HL-60/S4 treated with phorbol 12-myristate 13-acetate at 8.2 ng/mL for 4 days and 3 days (cell line): ENCODE measurements around the gene KANK4.

ENCODE experiments used
- in situ Hi-C: fragments of 300-500 bp; cut with MboI; formaldehyde crosslinking; loops from 2 replicates; pipeline ENCODE4 v1.15.0; 2022; ENCODE audit warnings: low sequenced_read_pairs

The KANK4 gene

DNA sequence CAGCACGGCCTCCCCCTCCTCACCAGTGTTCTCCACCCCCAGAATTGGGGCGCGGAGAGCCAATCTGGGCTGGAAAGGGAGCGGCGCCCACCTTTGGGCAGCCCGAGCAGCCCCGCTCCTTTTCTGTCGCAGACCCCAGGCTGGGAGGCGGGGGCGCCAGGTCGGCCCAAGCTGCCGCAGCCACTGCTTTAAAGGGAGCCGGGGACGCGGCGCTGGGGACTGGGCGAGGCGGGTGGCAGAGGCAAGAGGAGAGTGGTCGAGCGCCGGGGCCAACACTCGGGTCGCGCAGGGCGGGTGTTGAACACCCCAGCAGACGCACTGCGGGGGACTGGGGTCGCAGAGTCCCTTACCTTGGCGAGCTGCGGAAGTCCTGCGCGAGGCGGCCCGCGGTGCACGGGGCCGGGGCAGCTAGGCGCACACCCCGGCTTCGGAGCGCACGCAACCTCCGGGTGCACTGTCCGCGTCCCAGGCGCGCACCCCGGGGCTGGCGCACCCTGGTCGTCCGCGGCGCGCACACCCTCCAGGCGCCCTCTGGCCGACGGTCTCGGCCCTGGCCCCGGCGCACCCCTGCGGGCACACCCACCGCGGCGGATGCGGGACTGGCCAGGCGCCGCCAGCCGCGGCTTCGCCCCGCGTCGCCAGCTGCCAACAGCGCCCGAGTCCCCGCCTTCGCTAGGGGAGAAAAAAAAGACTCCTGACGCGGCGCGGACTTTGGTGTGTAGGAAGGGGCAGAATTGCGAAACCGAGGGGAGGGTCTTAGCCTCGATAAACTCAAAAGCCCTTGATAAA is at the start of gene KANK4:
Gene KANK4 (minus strand): TSS at position 679 of the 789 bp plus-strand sequence. CDS start 37,870 bp downstream, outside the sequence.
- in situ Hi-C loops: no loop called here

DNA sequence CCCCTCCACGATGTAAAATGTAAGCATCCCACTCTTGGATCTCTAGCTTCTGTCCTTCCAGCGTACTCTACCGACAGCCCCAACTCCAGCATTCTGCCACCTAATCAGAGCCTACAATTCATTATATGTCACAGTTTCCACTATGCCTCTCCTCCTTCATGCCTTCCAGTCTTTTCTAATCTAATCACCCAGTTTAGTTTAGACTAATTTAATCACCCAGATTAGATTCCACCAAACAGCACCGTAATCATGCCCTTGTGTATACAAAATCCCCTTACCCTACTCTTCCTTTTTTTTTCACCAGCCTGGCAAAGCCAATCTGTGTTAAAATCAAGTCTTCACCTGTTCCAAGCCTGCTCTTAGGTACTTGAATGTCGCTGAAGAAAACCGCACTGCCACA is 49.8 kb upstream of the KANK4 start:
- in situ Hi-C loops: no loop called here

DNA sequence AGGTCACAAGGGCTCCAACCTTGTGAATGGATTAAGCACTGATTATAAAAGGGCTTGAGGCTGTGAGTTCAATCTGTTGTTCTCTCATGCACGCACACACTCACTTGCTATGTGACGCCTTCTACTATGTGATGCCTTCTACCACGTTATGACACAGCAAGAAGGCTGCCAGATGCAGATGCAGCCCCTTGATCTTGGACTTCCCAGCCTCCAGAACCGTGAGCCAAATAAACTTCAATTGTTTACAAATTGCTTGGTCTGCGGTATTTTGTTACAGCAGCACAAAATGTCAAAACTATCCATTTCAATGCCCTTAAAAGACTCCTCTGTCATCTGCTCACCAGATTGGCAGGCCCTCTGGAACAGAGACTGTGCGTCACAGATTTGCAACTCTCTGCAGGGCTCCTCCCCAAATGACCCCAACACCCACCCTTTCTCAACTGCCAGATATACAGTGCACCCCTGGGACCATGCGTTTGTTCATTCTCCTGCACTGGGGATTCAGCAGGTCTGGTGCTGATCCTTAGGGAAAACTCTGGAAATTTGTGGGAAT is 47.8 kb upstream of the KANK4 start:
- in situ Hi-C loops: no loop called here

DNA sequence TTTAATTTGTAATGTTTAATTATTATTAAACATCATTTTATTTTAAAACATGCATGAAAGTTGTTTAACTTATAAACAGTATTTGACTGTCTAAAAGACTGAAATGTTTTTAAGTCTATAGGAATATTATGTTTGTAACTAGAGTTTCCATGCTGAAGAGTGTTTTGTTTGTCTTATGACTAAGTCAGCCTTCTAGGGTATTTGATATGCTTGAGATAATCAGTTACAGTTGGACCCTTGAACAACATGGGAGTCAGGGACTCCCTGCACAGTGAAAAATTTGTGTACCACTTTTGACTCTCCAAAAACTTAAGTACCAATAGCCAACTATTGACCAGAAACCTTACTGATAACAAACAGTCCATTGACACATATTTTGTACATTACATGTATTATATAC is 45.5 kb upstream of the KANK4 start:
- in situ Hi-C loops: no loop called here

DNA sequence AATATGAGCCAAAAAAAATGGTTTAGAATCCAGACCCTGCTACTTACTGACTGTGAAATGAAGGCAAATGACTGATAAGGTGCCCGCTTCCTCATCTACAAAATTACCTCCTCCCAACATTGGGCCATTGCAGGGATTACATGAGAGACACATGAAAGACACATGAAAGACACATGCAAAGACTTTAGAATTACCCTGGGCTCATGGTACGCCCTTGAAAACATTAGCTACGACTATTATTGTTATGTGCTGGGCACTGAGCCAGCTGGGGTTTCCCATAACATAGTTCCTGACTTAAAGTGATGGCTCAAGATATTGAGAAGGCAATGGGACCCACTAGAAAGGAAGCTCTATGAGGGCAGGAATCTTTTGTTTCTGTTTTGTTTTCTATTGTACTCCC is 43.7 kb upstream of the KANK4 start:
- in situ Hi-C loops: no loop called here

DNA sequence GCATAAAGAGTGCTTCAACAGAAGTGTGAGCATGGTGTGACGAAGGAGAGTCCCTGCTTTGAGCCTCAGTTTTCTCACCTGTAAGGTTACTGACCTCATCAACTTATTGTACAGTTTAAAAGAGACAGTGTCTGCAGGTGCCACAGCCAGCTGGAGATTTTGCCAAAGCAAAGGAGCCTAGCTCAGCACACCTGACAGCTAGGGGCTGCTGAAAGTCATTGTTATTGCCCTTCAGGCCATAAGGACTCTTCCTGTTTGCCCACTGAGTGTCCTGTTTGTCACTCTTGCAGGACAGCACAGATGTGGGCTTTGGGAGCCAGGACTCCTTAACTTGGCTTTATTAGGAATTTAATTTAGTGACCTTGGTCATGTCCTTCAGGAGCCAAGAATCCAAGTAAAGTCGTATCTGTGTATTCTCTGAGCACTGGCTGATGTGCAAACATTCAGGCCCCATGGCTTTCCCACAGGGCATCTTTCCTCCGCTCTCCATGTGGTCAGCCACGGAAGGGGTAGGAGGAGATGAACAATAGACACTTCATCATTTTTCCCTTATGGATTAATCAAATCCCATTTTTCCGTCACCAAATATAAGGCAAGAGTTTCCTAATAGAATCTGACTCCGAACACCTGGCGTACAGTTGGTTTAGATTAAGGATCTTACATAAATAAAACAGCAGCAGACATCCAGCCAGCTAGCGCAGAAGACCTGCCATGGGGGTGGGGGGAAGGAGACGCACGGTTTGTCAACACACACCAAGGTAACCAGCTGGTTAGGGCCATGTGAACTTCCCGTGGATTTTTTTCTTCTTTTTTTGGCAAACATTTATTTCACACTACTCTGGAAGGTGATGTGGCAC is 43.1 kb upstream of the KANK4 start:
- in situ Hi-C loops: no loop called here

DNA sequence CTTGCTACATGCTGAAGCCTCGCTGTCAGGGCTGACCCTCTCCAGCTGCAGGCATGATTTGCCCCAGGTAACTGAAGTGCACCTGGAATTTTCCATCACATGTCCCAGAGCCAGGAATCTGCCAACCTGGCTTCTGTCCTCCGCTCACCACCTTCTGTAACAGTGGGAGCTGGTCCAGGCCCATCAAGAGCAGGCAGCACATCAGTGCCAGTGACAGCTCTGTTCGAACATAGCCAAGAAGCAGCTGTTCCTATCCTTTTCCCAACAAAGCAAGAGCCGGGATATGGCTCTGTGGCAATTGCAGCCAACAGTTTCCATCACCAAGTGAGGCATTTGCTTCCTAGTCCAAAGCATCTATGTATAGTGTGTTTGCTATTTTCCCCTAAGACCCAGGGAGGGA is 42.2 kb upstream of the KANK4 start:
- in situ Hi-C loops: no loop called here

DNA sequence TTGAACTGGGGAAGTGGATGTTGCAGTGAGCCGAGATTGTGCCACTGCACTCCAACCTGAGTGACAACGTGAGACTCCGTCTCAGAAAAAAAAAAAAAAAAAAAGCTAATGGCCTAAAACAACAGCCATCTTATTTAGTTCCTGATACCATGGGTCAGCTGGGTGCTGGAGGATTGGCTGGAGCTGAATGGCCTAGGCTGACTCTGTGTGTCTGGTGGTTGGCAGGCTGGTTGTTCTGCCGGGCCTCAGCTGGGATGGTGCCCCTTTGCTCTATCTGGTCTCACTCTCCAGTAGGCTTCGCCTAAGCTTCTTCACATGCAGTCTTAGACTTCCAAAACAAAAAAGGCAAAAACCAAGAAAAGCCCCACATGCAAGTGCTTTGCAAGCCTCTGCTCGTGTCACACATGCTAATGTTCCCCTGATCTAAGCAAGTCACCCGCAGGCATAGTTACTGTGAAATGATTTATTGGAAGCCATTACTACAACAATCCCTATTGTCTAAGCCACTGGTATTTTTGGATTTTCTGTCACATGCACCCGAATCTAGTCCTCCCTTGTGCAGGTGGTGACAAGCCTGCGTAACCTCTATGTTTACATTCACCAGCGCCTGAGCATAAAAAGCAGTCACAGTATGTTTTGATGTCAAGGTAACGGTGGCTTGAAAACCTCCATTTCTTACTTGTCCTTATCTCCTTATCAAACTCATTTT is 39.6 kb upstream of the KANK4 start:
- in situ Hi-C loops: no loop called here

DNA sequence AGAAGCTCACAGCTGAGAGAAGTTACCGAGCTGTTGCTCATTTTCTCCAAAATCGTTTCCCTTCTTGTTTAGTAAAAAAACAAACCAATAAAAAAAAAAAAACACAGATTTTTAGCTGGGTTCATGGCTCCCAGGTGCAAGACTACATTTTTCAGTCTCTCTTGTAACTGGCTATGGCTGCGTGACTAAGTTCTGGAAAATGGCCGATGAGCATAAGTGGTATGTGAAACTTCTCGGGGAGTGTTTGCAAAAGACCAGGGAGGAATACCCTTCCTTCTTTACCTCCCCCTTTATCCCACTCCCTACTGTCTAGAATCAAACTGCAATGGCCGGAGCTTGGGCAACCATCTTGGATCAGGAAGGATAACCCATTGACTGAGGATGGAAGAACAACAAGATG is 38.7 kb upstream of the KANK4 start:
- in situ Hi-C loops: no loop called here

DNA sequence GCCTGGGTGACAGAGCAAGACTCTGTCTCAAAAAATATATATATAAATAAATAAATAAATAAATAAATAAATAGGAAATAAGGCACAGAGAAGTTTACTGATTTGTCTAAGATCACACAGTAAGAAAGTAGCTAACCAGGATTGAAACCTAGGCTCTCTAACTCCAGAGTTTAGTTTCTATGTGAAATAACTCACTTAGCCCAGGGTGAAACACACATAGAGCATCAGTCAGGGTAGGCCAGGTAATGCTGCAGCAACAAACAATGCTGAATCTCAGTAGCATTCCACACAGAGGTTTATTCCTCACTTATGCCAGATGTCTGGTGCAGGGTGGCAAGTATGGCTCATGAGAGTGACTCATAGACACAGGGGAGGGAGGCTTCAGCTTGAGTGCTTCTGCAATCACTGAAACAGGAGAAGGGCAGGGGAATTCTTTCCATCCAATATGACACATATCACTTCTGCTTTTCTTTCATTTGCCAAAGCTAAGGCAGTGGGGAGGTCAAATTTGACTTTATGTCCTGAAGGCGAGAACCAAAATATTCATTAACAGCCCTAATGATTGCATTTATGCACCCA is 37.1 kb upstream of the KANK4 start:
- in situ Hi-C loops: no loop called here

DNA sequence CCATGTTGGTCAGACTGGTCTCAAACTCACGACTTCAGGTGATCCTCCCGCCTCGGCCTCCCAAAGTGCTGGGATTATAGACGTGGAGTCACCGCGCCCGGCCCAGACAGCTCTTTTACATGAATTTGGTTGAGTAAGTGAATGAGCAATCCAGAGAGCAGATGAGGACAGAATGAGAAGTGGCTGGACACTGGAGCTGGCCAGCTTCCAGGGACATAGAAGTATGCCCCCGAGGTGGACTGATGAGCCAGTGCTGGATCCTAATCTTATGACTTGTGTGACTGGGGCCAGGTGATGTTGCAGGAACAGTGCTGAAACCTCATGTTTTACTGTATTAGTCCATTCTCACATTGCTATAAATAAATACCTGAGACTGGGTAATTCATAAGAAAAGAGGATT is 35.9 kb upstream of the KANK4 start:
- in situ Hi-C loops: no loop called here

DNA sequence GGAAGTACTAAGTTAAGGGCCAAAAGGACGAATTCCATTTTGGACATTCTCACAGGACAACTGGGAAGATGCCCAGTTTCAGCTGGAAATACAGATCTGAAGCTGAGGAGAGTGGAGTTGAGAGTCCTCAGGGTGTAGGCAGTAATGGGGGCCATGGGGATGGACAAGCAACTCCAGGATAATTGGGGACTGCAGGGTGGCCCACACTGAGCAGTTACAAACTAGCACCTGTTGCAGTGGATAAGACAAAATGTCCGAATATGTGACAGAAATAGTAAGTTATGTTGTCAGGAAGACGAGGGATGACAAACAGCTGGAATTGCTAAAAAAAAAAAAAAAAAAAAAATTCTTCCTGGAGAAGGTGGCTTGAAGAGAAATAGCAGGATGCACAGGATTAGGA is 34.6 kb upstream of the KANK4 start:
- in situ Hi-C loops: no loop called here

DNA sequence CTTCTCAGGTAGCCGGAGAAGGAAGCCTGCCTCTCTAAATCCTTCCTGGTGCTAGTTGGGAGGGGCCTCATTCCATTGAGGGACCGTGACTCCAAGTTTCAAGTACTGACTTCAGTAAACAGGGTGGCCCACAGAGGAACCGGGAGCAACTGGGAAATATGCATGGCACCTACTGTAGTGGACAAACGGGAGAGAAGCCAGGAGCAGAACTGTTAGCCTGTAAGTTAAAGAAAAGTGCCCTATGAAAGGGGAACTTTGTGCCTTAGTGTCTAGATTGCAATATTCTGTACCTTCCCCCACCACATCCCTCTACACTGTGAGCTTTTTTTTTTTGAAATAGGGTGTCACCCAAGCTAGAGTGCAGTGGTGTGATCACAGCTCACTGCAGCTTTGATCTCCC is 33.2 kb upstream of the KANK4 start:
- in situ Hi-C loops: no loop called here

DNA sequence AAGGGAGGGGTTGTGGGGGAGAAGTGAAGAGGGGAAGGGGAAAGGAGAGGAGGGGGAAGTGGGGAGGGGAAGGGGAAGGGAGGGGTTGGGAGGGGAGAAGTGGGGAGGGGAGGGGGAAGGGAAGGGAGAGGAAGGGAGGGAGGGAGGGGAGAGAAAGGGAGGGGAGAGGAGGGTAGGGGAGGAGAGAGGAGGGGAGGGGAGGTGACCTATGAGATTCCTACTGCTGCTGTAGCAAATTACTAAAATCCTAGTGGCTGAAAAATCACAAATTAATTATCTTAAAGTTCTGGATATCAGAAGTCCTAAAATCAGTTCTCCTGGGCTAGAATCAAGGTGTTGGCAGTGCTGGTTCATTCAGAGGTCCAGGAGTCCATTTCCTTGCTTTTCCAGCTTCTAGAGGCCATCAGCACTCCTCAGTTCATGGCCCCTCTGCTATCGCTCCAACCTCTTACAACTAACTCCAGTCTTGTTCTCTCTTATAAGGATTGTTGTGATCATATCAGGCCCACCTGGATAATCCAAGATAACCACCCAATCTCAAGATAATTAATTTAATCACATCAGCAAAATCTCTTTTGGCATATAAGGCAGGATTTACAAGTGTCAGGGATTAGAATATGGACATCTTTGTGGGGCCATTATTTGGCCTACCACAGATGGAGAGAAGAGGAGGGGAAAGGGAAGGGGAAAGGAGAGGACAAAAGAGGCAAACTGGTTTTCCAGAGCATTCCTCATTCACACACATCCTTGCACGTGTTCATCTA is 30.4 kb upstream of the KANK4 start:
- in situ Hi-C loops: no loop called here

DNA sequence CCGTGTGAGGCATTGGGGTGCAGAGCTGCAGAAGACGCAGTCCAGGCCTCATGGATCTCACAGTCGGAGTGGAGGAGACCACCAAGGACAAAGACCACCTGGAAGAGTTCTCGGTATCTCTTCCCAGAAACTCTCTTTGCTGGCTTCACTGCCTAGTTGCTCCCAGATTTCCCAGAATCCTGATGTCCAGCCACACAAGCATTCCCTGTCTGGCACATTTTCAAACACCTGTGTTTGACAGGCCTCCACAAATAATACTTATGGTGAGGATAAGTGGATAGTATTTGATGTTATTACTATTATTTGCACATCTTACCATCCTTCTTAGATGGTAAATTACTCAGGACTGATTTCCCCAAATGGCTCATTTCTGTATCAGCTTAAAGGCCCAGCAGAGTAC is 27.7 kb upstream of the KANK4 start:
- in situ Hi-C loops: no loop called here

DNA sequence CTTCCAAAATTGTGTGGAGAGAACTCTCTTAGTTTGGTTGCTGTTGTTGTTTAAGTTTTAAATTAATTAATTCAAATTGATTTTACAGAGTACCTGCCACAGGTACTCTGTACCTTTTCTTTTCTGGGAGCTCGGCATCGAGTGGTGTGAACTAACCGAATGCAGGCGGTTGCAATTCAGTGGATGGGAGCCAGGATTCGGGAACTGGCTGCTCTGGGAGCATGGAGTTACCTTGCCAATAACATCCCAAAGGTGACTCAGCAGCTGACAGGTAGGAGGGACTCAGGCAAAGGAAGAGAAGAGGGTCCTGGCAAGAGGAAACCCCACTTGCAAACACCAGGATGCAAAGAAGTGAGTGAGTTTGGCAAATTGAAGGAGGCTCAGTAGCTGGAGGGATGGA is 24.7 kb upstream of the KANK4 start:
- in situ Hi-C loops: no loop called here

DNA sequence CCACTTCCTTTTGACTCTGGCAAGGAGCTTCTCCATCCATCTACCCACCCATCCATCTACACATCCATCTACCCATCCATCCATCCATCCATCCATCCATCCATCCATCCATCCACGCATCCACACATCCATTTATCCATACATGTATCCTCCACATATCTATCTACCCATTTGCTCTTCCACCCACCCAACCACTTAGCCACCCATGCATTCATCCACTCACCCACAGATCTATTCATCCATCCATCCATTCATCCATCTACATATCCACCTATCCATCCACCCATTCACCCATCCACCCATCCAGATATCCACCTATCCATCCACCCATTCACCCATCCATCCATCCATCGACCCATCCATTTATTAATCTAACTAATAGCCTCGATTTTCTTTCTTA is 23.0 kb upstream of the KANK4 start:
- in situ Hi-C loops: no loop called here

DNA sequence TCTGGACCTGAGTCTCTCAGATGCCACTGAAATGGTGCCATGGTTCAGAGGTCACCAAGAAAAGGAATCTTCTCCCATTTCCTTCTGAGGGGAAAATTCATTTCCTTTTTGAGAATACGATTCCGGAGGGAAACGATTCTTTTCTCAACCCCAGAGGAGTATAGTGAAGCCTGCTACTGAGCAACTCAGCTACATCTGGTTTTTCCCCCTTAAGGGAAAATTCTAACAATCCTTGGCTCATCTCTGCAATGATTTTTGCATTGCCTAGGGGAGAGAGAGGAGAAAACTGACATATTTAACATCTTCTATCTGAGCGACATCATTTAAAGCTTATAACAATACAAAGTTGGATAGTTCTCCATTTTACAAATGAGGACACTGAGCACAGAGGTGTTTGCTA is 22.4 kb upstream of the KANK4 start:
- in situ Hi-C loops: no loop called here

DNA sequence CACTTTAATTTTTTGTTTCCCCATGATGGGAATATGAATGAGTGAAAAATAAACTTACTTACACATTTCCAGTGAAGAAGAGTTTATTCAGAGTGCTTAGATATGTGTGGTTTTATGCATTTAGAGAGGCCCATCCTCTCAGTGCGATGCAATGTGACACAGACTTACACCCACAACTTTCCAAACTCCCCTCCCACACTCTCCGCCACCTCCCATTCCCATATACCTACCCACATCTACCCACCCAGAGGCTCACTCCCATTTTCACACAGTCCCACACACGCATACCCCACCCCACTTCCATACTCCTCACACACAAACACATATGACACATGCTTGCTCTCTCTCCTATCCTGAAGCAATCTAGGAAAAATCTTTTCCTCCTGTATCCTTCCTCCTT is 21.9 kb upstream of the KANK4 start:
- in situ Hi-C loops: no loop called here
